Measurements from ENCODE around the gene FGF5.

- TF ChIP-seq CBX3 (IDR thresholded peaks at IDR 0.05; ENCODE audit: low read depth), result no peak
- TF ChIP-seq POLR2A (IDR thresholded peaks at IDR 0.05; ENCODE audit: borderline replicate concordance, extremely low read depth, insufficient read depth, insufficient read length), result no peak
- TF ChIP-seq POLR2AphosphoS5 (IDR thresholded peaks at IDR 0.05; ENCODE audit: low read depth, low read length), result no peak
- TF ChIP-seq SP1 (IDR thresholded peaks at IDR 0.05; ENCODE audit: low read depth), result no peak
- TF ChIP-seq EZH2phosphoT487 (IDR thresholded peaks at IDR 0.05; ENCODE audit: borderline replicate concordance), result no peak
- TF ChIP-seq CTCF (IDR thresholded peaks at IDR 0.05 in 2 of 3, conservative IDR thresholded peaks at IDR 0.05 in 1 of 3; ENCODE audit: borderline replicate concordance in 1 of 3, insufficient read depth in 1 of 3, low read depth in 2 of 3, low read length in 2 of 3), result peak; percentile 12 to 50 (median 43); a peak in 4 of 6 replicates
- TF ChIP-seq FOSL1 (IDR thresholded peaks at IDR 0.05; ENCODE audit: low read depth), result no peak
- TF ChIP-seq ZNF274 (IDR thresholded peaks at IDR 0.05; ENCODE audit: low read depth, low read length), result no peak
- TF ChIP-seq EZH2 (IDR thresholded peaks at IDR 0.05), result no peak
- no peak for TF ChIP-seq JUND (IDR thresholded peaks at IDR 0.05)
- peak; percentile 31; the same call in 1 of the 2 replicates for TF ChIP-seq REST (IDR thresholded peaks at IDR 0.05; ENCODE audit: low read depth)
- TF ChIP-seq YY1 (IDR thresholded peaks at IDR 0.05; ENCODE audit: extremely low read depth, insufficient replicate concordance, low read depth, low read length), result no peak
- no peak for TF ChIP-seq ATF3 (IDR thresholded peaks at IDR 0.05)
Measured at GRCh38 chr4:80335554-80336358, 69.3 kb downstream of the FGF5 start, which contains the start of gene CFAP299.
